Astrocyte (in vitro differentiated cells and primary cell): ENCODE data around the gene GJD3.

Source experiments
- CTCF ChIP-seq: IDR thresholded peaks from 2 replicates; pipeline ENCODE4 v1.5.1; 2011; ENCODE audit warnings: low read depth, mild to moderate bottlenecking, inconsistent platforms, low read length, moderate library complexity; ENCODE audit not compliant: insufficient read depth
- EZH2 ChIP-seq: IDR thresholded peaks from 2 replicates; pipeline ENCODE4 v1.6.1; 2012; ENCODE audit warnings: mild to moderate bottlenecking, low read length, inconsistent platforms; ENCODE audit not compliant: insufficient read depth

- no peak for TF ChIP-seq CTCF
- no peak for TF ChIP-seq EZH2
Measured at GRCh38 chr17:40360091-40360490, 4.4 kb downstream of the GJD3 start.
